ENCODE data around the gene SECISBP2L.
"Not testable (repeated sequence)": the region's sequence is repeated elsewhere in the genome, so short reads cannot be mapped to it uniquely, and the experiment has no call there.

The SECISBP2L gene

GRCh38 chr15:49046220-49047102 is at the start of gene SECISBP2L:
SECISBP2L (minus strand) TSS chr15:49046446; CDS start chr15:49046299, 147 bp downstream.
- peak; percentile 71 for DNase-seq (ENCODE audit: low spot score)

GRCh38 chr15:49094923-49095322 is 48.7 kb upstream of the SECISBP2L start:
- no peak for DNase-seq (ENCODE audit: low spot score)

- no peak for DNase-seq (ENCODE audit: low spot score)
These were observed 47.2 kb upstream of the SECISBP2L start for GRCh38 chr15:49093252-49094105.

GRCh38 chr15:49088996-49089395 is 42.8 kb upstream of the SECISBP2L start:
- no peak for DNase-seq (ENCODE audit: low spot score)

GRCh38 chr15:49085696-49086459 is 39.6 kb upstream of the SECISBP2L start:
- no peak for DNase-seq (ENCODE audit: low spot score)

- DNase-seq (ENCODE audit: low spot score): no peak
These were observed 38.0 kb upstream of the SECISBP2L start for GRCh38 chr15:49084285-49084570.

- no peak for DNase-seq (ENCODE audit: low spot score)
These were observed 37.4 kb upstream of the SECISBP2L start for GRCh38 chr15:49083401-49084284.

- no peak for DNase-seq (ENCODE audit: low spot score)
These were observed 36.7 kb upstream of the SECISBP2L start for GRCh38 chr15:49082960-49083359.

GRCh38 chr15:49079340-49080039 is 33.2 kb upstream of the SECISBP2L start:
- no peak for DNase-seq (ENCODE audit: low spot score)

GRCh38 chr15:49075881-49076280 is 29.6 kb upstream of the SECISBP2L start:
- DNase-seq (ENCODE audit: low spot score): no peak

- not testable (repeated sequence) for DNase-seq (ENCODE audit: low spot score)
These were observed 28.5 kb upstream of the SECISBP2L start for GRCh38 chr15:49074589-49075287.

- no peak for DNase-seq (ENCODE audit: low spot score)
These were observed 20.1 kb upstream of the SECISBP2L start for GRCh38 chr15:49066372-49066771.

GRCh38 chr15:49064884-49065283 is 18.6 kb upstream of the SECISBP2L start:
- no peak for DNase-seq (ENCODE audit: low spot score)

- DNase-seq (ENCODE audit: low spot score): no peak
These were observed 18.0 kb upstream of the SECISBP2L start for GRCh38 chr15:49064281-49064653.

GRCh38 chr15:49063402-49064280 is 17.4 kb upstream of the SECISBP2L start:
- no peak for DNase-seq (ENCODE audit: low spot score)

- no peak for DNase-seq (ENCODE audit: low spot score)
These were observed 16.7 kb upstream of the SECISBP2L start for GRCh38 chr15:49062900-49063299.

- DNase-seq (ENCODE audit: low spot score): no peak
These were observed 14.7 kb upstream of the SECISBP2L start for GRCh38 chr15:49060710-49061495.

- DNase-seq (ENCODE audit: low spot score): no peak
These were observed 13.2 kb upstream of the SECISBP2L start for GRCh38 chr15:49059491-49059890.

Measured in HuH-7.5 (cell line).